GM18507 (cell line): Measurements from ENCODE around the gene OR2AG2.
A peak's percentile ranks its signal among the peaks of the same experiment; 100 is the strongest.
"Not testable (repeated sequence)": the region's sequence is repeated elsewhere in the genome, so short reads cannot be mapped to it uniquely, and the experiment has no call there.

Source experiments
- DNase-seq: peaks from one replicate; pipeline ENCODE4 v3.0.0; 2011; ENCODE audit warnings: low read depth; ENCODE audit not compliant: insufficient read length; ENCODE audit errors: extremely low spot score
- FAIRE-seq: peaks from 2 replicates; lab custom pipeline; 2011; peaks lifted over from hg19 to GRCh38; lab: Jason Lieb, UNC

OR2AG2 gene, protein sequence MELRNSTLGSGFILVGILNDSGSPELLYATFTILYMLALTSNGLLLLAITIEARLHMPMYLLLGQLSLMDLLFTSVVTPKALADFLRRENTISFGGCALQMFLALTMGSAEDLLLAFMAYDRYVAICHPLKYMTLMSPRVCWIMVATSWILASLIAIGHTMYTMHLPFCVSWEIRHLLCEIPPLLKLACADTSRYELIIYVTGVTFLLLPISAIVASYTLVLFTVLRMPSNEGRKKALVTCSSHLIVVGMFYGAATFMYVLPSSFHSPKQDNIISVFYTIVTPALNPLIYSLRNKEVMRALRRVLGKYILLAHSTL

DNA sequence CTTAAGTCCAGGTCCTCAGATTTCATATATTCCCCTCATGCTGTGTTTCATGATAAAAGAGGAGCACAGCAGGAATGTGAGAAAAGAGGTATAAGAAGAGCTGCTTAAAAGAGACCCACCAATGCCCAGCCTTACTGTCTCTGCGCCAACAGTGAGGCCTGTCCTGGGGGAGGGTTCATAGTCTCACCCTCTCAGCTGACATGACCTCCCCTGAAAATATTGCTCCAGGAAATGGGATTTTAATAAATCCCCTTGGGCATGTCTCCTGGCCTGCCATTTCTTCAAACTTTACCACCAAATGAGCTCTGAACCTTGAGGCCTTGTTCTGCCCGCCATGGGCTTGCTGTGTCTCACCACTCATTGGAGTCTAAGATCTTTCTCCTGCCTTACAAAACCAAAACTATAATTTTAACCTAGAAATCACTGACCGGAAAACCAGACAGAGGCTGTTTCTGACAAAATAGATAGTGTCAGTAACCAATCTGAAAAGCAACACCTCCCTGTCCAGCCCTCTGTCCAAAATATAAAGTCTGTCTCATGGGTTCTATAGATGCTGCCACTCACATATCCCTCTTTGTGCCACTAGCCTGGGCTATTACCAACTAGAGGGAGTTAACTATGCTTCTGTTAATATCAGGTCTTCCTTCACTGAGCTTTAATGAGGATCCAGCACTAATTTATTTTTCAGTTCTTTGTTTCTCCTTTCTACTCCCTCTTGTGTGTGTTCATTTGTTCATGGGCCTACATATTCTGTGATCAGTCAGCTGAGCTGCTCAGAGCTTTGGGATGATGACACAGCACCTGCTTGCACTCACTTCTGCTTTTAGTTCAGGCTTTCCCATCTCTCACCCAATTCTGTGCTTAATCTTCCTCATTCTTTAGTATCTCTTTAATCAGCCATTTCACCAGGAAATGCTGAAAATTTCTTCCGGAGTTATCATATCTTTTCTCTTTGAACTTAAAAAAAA, at the start of gene OR2AG2:
Gene OR2AG2, minus strand, starts transcription at position 51 of the 968 bp plus-strand sequence. CDS start 3,019 bp downstream, outside the sequence.
- FAIRE-seq (peak; percentile 78), DNase-seq (no peak)

DNA sequence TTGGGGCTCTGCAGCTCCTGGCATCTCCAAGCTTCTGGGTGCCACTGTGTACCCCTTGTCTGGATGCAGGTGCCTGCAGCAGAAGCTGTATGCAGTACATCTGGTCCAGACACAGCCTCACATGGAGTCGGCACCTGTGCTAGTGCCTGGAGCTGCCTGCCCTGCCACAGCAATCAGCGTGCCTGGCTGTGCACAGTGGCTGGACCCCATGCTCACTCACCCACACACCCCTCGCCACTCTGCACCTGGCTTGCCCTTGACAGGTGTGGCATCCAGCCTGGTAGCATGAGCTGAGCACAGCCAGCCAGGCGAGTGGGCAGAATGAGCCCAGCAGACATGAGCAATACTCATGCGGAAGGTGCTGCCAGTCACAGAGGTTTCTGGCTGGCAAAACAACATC, 47.2 kb upstream of the OR2AG2 start:
- FAIRE-seq (no peak), DNase-seq (no peak)

DNA sequence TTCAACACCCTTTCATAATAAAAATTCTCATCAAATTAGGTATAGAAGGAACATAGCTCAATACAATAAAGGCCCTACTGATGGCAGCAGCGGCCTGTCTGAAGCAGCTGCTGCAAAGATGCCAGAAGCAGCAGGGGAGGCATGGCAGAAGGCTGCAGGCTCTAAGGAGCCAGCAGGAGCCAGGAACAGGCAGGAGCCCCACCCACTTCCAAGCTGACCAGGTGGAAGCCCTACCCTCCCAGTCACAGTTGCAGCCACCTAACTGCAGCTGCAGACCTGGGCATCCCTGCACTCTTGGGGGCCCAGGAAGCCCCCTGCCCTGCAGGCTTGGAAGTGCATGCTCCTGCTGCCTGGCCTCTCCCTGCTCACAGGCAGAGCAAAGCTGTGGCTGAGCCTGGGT, 45.9 kb upstream of the OR2AG2 start:
- FAIRE-seq = no peak

DNA sequence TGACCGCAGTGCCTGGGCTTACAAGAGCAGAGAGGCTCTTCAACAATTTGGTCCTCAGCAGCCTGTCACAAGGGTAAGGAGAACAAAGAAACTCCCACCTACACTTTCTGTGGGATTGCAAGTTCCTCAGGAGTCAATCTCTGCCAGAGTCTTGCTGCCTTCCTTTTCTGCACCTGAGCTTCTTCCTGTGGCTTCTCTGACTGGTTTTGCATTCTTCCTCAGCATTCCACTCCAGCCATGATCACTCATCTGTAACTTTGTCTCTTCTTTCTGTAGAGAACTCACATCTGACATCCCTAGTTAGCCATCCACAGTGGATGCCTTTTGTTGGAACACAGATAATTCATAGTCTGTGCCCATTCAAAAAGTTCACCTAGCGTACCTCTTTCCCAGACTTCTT, 41.9 kb upstream of the OR2AG2 start:
- no peak for FAIRE-seq
- no peak for DNase-seq

More for the DNA sequence above, 45.9 kb upstream of the OR2AG2 start:
- DNase-seq = no peak

DNA sequence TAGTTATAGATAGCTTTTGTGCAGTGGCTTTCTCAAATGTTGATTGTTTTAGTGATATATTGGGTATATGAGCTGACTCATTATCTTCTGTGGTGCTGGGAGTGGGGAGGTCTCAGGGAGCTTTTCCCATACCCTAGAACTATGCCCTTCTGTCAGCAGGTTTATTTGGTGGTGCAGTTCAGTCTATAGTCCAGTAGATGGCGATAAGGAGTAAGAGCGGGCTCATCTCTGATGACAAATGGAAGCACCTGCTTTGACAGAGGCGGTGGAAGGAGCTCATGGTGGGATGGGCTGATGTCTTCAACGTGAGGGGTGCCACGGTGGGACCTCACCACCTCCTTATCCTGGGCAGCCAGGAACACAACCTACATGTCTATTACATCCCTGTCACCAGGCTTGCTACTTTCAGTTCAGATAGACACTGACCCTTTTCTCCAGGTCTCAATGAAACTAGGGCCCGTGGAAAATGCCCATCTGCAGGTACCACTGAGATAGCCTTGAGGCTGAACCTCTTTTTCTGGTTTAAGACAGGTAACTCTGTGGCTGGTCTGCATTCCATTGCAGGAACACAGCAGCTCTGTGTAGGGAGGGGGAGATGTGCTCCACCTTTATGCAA, 40.7 kb upstream of the OR2AG2 start:
- DNase-seq = peak; percentile 15
- peak; percentile 91 for FAIRE-seq

DNA sequence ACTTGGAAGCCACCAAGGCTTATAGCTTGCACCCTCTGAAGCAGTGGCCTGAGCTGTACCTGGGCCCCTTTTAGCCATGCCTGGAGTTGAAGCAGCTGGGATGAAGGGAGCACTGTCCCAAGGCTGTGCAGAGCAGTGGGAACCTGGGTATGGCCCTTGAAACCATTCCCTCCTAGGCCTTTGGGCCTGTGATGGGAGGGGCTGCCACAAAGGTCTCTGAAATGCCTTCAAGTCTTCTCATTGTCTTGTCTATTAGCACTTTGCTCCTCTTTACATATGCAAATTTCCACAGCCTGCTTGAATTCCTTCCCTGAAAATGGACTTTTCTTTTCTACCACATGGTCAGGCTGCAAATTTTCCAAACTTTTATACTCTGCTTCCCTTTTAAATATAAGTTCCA, 29.3 kb upstream of the OR2AG2 start:
- not testable (repeated sequence) for DNase-seq, FAIRE-seq

DNA sequence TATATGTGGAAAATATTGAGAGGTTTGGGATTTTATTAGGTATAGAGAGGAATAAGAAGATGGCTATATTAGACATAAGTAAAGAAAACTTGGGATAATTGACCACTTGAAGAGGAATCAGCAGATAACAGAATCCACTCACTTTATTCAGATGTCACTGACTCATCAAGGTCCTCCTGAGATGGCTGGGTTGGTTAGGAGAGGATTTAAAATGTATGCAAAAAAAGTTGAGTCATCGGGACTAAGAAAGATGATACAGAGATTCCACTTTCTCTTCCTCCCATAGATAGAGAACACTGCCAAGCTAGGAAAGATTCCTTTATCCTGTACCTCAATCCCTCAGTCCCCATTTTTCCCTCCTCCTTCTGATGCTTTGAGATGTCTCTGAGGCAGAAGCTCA, 27.6 kb upstream of the OR2AG2 start, which contains the start of gene OR6A2:
Gene OR6A2, minus strand, starts transcription at position 288 of the 400 bp plus-strand sequence. CDS start 3,981 bp downstream, outside the sequence.
- DNase-seq = no peak
- no peak for FAIRE-seq

DNA sequence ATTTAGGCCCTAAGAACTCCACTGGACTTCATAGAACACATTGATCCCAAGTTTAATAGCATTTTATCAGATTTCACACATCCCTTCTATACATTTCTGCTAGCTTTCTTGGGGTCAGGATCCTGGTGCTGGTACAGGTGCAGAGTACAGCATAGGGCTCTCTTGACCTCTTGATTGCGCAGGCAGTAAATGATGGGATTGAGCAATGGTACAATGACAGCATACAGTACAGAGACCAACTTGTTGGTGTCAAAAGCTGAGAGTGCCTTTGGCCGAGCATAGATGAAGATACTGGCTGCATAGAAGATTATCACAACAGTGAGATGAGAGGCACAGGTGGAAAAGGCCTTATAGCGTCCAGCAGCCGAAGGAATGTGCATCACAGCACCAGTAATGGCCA, 22.9 kb upstream of the OR2AG2 start:
- FAIRE-seq (no peak), DNase-seq (no peak)

DNA sequence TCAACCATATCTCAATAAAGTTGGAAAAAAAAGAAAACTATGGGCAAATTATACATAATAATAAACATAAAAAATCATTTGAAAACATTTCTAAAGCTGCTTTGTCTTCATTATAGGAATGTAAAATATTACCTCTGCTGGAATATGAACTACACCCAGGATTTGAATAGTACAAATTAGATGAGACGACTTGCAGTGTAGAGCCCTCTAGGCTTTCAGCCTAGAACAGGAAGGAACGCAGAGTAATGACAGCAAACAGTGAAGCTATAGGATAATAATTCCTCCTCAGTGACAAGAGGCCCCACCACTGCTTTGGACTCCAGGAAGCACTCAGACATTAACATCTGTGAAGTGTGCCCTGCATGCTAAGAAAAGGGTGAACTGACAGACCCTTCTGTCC, 18.8 kb upstream of the OR2AG2 start:
- DNase-seq (no peak), FAIRE-seq (no peak)

DNA sequence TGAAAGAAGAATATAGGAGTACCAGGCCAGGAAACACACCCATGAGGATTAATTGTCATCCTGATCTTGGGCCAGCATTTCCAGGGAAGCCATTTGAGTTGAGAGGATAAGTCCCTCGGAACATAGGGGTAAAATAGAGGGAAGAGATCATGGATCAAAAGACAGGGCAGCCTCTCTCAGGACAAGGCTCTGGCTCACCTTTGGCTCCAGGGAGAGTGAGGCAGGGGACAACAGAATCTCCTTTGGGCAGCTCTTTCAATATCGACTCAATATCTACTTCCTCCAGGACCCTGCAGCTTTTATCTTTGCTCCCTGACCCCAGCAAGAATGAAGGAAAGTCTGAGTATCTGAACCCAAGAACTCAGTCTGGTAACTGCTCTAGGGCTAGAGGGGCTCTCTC, 10.9 kb upstream of the OR2AG2 start, which contains the start of gene OR2AG1:
Gene OR2AG1, plus strand, starts transcription at position 301 of the 400 bp plus-strand sequence. CDS start 2,018 bp downstream, outside the sequence.
- FAIRE-seq = no peak
- DNase-seq = no peak

DNA sequence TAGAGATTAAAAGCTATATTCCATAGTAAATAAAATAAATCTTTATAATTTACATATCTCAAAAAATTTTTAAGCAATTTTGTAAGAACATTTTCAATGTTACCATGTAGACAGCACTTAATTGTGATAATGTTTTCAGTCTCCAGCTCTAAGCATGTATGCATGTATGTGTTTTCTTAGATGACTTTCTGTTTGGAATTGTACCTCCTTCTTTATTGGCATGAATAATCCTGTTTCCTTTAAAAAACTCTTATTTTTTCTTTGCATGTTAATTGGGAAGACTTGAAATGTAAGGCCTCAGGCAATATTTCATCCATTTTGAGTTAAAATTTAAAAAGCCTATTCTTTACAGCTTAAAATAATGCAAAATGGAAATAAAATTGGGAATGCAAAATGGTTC, 9.1 kb upstream of the OR2AG2 start:
- no peak for DNase-seq

DNA sequence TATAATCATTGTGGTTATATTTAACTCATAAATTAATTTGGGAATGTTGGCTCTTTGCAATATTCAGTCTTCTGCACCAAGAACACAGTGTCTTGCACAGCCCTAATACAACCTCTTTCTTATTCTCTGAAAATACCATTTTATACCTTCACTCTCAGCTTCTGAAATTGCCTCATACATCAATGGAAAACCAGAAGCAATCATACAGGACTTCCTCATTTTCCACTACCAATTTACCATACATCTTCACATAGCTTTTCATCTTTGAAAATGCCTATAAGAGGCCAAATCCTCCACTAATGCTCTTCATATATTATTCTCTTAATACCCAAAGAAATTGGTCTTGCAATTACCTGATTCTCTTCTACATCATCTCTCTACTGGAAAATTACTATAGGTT, 6.7 kb upstream of the OR2AG2 start:
- FAIRE-seq = no peak

More for the DNA sequence above, 9.1 kb upstream of the OR2AG2 start:
- no peak for FAIRE-seq

DNA sequence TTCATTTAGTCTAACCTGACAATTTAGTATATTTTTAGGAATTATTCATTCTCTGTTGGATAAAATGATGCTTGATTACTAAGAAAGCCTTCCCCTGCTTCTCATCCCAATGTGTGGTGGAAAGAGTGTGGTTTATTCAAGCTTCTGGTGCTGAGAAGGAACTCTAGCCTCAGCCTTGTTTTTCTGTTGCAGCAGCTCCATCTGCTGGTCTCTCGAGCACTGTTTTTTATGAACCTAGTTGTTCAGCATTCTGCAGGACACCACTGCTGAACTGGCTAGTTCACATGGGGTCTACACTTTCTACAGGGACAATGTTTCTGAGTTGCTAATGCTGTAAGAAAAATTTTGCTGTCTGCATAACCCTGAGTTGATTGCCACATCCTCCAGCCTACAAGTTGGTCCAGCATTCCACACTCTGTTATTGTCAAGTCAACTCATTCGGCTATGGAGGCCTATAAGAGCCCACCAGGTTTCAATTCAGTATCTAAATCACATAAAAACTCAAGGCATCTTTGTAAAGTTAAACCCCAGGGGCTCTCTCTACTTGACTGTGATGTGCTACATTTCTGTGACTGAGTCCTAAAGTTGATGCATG, 14.3 kb downstream of the OR2AG2 start:
- peak; percentile 86 for FAIRE-seq
- no peak for DNase-seq

More for the DNA sequence above, 6.7 kb upstream of the OR2AG2 start:
- DNase-seq = no peak

DNA sequence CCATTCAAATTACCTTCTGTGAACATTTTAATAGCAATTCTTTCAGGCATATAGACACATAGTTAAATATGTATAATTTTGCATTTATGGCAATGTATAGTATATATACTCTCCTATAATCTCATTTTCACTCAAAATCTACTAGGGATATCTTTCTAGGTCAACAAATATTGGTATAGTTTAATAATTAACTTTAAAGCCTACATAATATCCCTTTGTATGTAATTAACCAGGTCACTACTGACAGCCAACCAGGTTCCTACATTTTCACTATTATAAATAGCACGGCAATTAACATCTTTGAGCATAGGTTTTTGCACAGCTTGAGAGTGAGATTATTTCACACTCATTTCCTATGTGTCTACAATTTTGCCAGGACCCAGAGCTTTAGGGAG, 15.8 kb downstream of the OR2AG2 start:
- no peak for DNase-seq
- no peak for FAIRE-seq

DNA sequence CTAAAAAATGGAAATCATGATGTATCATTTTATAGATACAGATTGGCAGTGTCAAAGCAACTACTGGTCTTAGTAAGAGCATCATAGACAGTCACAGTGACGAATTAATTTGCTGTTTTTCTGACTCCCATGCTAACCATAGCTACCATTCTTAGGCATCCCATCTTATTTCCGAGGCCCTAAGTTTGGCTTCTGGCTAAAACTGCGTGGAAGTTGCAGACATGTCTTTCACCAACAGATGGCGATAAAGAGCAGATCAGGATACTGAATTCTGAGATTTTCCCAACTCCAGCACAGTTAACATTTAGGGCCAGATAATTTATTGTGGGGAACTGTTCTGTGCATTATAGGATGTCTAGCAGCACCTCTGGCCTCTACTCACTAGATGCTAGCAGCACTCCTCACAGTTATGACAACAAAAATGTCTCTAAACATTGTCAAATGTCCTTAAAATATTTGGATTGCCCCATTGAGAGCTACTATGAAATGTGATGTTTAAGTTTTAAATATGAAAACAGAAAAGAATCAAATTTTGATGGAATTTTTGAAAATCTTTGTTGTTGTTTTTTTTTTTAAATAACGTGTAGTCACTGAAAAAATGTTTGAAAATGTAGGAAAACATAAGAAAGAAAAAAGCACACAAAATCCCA, 16.3 kb downstream of the OR2AG2 start:
- FAIRE-seq = peak; percentile 87
- DNase-seq = no peak

DNA sequence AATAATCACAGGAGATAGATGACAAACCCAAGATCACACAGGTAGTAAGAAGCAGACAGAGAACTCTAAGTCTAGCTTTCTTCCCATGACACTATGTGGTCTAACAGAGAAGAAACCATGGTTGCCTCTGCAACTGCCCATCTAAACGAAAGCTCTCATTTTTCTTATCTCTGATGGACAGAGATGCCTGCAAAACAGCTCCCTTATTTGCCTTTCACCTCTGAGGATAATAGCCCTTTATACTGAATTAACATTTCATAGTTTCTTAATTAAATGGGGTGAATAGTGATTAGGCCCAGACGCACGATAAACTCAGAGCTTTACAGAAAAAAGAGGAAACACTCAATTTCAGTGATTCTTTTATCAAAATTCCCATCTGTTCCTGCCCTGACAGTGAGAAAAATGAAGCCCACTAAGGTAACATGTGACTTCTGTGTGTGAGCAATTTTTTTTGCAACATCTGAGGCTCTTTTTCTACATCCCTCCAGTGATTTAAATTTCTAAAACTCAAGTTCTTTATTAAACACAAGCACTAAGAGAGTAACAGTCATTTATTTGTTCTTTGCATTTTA, 24.6 kb downstream of the OR2AG2 start:
- FAIRE-seq (no peak), DNase-seq (no peak)

DNA sequence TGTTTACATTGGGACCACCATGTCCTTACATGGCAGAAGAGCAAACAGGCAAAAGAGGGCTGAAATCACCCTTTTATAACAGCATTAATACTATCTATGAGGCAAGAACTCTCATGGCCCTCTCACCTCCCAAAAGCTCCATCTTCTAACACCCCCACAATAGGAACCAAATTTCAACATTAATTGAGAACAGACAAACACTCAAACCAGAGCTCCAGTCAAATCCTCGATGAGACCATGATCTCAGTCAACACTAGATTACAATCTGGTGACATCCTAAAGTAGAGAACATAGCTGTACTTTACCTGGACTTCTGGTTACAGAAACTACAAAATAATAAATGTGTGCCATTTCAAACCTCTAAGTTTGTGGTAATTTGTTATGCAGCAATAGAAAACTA, 25.1 kb downstream of the OR2AG2 start:
- DNase-seq (no peak), FAIRE-seq (no peak)

DNA sequence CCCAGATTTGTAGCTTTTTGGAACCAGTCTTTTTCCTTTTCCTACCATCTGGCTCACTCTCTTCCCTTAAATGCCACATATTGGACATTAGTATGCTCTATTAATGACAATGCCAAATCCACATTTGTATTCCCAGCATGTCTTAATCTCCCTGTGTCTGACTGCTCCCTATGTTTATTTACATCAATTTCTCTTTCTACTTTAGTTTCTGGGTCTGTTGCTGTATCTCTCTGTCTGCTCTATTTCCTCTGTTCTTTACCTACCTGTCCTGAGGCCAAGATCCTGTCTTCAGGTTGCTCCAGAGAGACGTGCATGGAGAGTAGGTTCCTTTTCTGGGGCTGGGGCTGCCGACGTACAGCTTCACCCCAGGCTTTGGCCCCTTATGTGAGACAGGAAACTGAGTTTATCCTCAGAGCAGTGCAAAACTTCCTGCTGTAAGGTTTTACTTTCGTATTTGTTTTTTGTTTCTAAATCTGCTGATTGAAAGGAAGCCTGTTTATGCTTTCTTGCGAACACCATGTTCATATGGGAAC, 25.6 kb downstream of the OR2AG2 start:
- FAIRE-seq (peak; percentile 96), DNase-seq (peak; percentile 28)
